IgD-negative memory B cell (primary cell): ENCODE measurements around the gene AIRE. TPM values are rescaled to one million over a fixed set of nuclear protein-coding genes. Genes with fewer than 3 reads are reported as not detected.

ENCODE experiments used
- H3K27ac Mint-ChIP-seq, 3 donors: one replicate each; pipeline ENCODE4 v1.8.0; 2020 to 2022; ENCODE audit warnings: mild to moderate bottlenecking in 3 of 3, mixed read lengths in 3 of 3, moderate library complexity in 1 of 3
- H3K27me3 Mint-ChIP-seq: one replicate; pipeline ENCODE4 v1.8.0; 2021; ENCODE audit warnings: mixed read lengths
- H3K36me3 Mint-ChIP-seq: one replicate; pipeline ENCODE4 v1.8.0; 2020; ENCODE audit warnings: mild to moderate bottlenecking, mixed read lengths
- H3K4me1 Mint-ChIP-seq, 3 donors: one replicate each; pipeline ENCODE4 v1.8.0; 2020 to 2022; ENCODE audit warnings: mixed read lengths in 3 of 3, mild to moderate bottlenecking in 1 of 3
- H3K4me3 Mint-ChIP-seq, 4 donors: one replicate each; pipeline ENCODE4 v1.8.0; 2020 to 2022; ENCODE audit warnings: mild to moderate bottlenecking in 4 of 4, mixed read lengths in 4 of 4, moderate library complexity in 3 of 4
- H3K9me3 Mint-ChIP-seq, 3 donors: one replicate each; pipeline ENCODE4 v1.8.0; 2020 to 2021; ENCODE audit warnings: mixed read lengths in 3 of 3, mild to moderate bottlenecking in 1 of 3
- polyA plus RNA-seq: library from polyadenylated mRNA; unstranded; fragments of 300-500 nt; fragmentation: Illumina TruSeq; gene quantifications from one replicate; pipeline ENCODE4 v1.2.3, GENCODE V29; 2021

The AIRE gene
- polyA plus RNA-seq, 1 donor from 2014 or later, result 0.45 TPM

GRCh38 chr21:44328242-44328895 lies 42.7 kb downstream of the AIRE start:
- H3K27ac Mint-ChIP-seq, result peak overlapping the region in 2 of 3 donors; percentile 59 to 72
- H3K4me3 Mint-ChIP-seq, result no peak overlapping the region
- no peaks in the 10 kb centered on the region for H3K9me3 Mint-ChIP-seq
- H3K36me3 Mint-ChIP-seq, result no peaks in the 10 kb centered on the region
- H3K27me3 Mint-ChIP-seq, result no peaks in the 10 kb centered on the region
- H3K4me1 Mint-ChIP-seq, result no peaks in the 10 kb centered on the region

GRCh38 chr21:44329086-44329889 lies 43.6 kb downstream of the AIRE start:
- H3K4me1 Mint-ChIP-seq, result no peaks in the 10 kb centered on the region
- H3K9me3 Mint-ChIP-seq, result no peaks in the 10 kb centered on the region
- no peaks in the 10 kb centered on the region for H3K27me3 Mint-ChIP-seq
- peak overlapping the region in 1 of 4 donors; percentile 23 for H3K4me3 Mint-ChIP-seq
- no peaks in the 10 kb centered on the region for H3K36me3 Mint-ChIP-seq
- peak overlapping the region in 2 of 3 donors; percentile 69 to 72 for H3K27ac Mint-ChIP-seq

- no peaks in the 10 kb centered on the region for H3K36me3 Mint-ChIP-seq
- no peaks in the 10 kb centered on the region for H3K9me3 Mint-ChIP-seq
- no peak overlapping the region for H3K4me3 Mint-ChIP-seq
- no peaks in the 10 kb centered on the region for H3K4me1 Mint-ChIP-seq
- peak overlapping the region in 2 of 3 donors; percentile 69 to 72 for H3K27ac Mint-ChIP-seq
- no peaks in the 10 kb centered on the region for H3K27me3 Mint-ChIP-seq
Observed at GRCh38 chr21:44329971-44330681, 44.5 kb downstream of the AIRE start.

- Mint-ChIP-seq H3K27me3 (no peaks in the 10 kb centered on the region), H3K27ac (no peak overlapping the region), H3K36me3 (no peaks in the 10 kb centered on the region), H3K4me3 (no peak overlapping the region), H3K9me3 (no peaks in the 10 kb centered on the region), H3K4me1 (no peaks in the 10 kb centered on the region)
Observed at GRCh38 chr21:44330698-44331097, 45.0 kb downstream of the AIRE start.

- Mint-ChIP-seq H3K27me3 (no peaks in the 10 kb centered on the region), H3K4me3 (no peak overlapping the region), H3K4me1 (no peaks in the 10 kb centered on the region), H3K27ac (peak overlapping the region in 1 of 3 donors; percentile 92), H3K36me3 (no peaks in the 10 kb centered on the region), H3K9me3 (no peaks in the 10 kb centered on the region)
Observed at GRCh38 chr21:44331209-44331608, 45.5 kb downstream of the AIRE start.

- H3K27me3 Mint-ChIP-seq, result no peaks in the 10 kb centered on the region
- no peaks in the 10 kb centered on the region for H3K36me3 Mint-ChIP-seq
- peak overlapping the region in 1 of 3 donors; percentile 92 for H3K27ac Mint-ChIP-seq
- no peaks in the 10 kb centered on the region for H3K4me1 Mint-ChIP-seq
- no peaks in the 10 kb centered on the region for H3K9me3 Mint-ChIP-seq
- no peak overlapping the region for H3K4me3 Mint-ChIP-seq
Observed at GRCh38 chr21:44331650-44332307, 46.1 kb downstream of the AIRE start.

GRCh38 chr21:44332383-44332782 lies 46.7 kb downstream of the AIRE start:
- Mint-ChIP-seq H3K4me1 (no peaks in the 10 kb centered on the region), H3K4me3 (peak overlapping the region in 1 of 4 donors; percentile 45), H3K27me3 (no peaks in the 10 kb centered on the region), H3K27ac (peak overlapping the region in 2 of 3 donors; percentile 90 to 92), H3K36me3 (no peaks in the 10 kb centered on the region), H3K9me3 (no peaks in the 10 kb centered on the region)

GRCh38 chr21:44332965-44333364 lies 47.3 kb downstream of the AIRE start:
- no peaks in the 10 kb centered on the region for H3K9me3 Mint-ChIP-seq
- H3K36me3 Mint-ChIP-seq, result no peaks in the 10 kb centered on the region
- peak overlapping the region in 2 of 3 donors; percentile 65 to 90 for H3K27ac Mint-ChIP-seq
- H3K4me3 Mint-ChIP-seq, result peak overlapping the region in 1 of 4 donors; percentile 45
- H3K27me3 Mint-ChIP-seq, result no peaks in the 10 kb centered on the region
- H3K4me1 Mint-ChIP-seq, result peaks cover 2 to 5% (median 4%) of the 10 kb centered on the region in 3 donors

GRCh38 chr21:44333509-44334328 lies 48.0 kb downstream of the AIRE start:
- H3K36me3 Mint-ChIP-seq, result no peaks in the 10 kb centered on the region
- H3K27ac Mint-ChIP-seq, result peak overlapping the region in 2 of 3 donors; percentile 65 to 90
- H3K9me3 Mint-ChIP-seq, result no peaks in the 10 kb centered on the region
- H3K4me1 Mint-ChIP-seq, result peaks cover 3 to 5% (median 5%) of the 10 kb centered on the region in 3 donors
- no peaks in the 10 kb centered on the region for H3K27me3 Mint-ChIP-seq
- peak overlapping the region in 1 of 4 donors; percentile 13 for H3K4me3 Mint-ChIP-seq

GRCh38 chr21:44334329-44335030 lies 48.8 kb downstream of the AIRE start:
- peak overlapping the region in 1 of 3 donors; percentile 78 for H3K27ac Mint-ChIP-seq
- H3K27me3 Mint-ChIP-seq, result no peaks in the 10 kb centered on the region
- no peaks in the 10 kb centered on the region for H3K36me3 Mint-ChIP-seq
- H3K4me3 Mint-ChIP-seq, result no peak overlapping the region
- no peaks in the 10 kb centered on the region for H3K9me3 Mint-ChIP-seq
- peaks cover 3 to 8% (median 8%) of the 10 kb centered on the region in 3 donors for H3K4me1 Mint-ChIP-seq

- no peak overlapping the region for H3K4me3 Mint-ChIP-seq
- H3K9me3 Mint-ChIP-seq, result no peaks in the 10 kb centered on the region
- peak overlapping the region in 1 of 3 donors; percentile 78 for H3K27ac Mint-ChIP-seq
- H3K27me3 Mint-ChIP-seq, result no peaks in the 10 kb centered on the region
- no peaks in the 10 kb centered on the region for H3K36me3 Mint-ChIP-seq
- peaks cover 10 to 13% (median 12%) of the 10 kb centered on the region in 3 donors for H3K4me1 Mint-ChIP-seq
Observed at GRCh38 chr21:44335266-44336059, 49.8 kb downstream of the AIRE start.

GRCh38 chr21:44337449-44337848 lies 51.8 kb downstream of the AIRE start:
- peaks cover 10 to 17% (median 13%) of the 10 kb centered on the region in 3 donors for H3K4me1 Mint-ChIP-seq
- H3K27me3 Mint-ChIP-seq, result no peaks in the 10 kb centered on the region
- peak overlapping the region in 2 of 3 donors; percentile 27 to 98 for H3K27ac Mint-ChIP-seq
- H3K4me3 Mint-ChIP-seq, result peak overlapping the region in 2 of 4 donors; percentile 72 to 95
- H3K9me3 Mint-ChIP-seq, result no peaks in the 10 kb centered on the region
- no peaks in the 10 kb centered on the region for H3K36me3 Mint-ChIP-seq
